HuH-7 (cell line): ENCODE measurements around the gene SSR3.

Experiments used
- DNase-seq: peaks from one replicate; pipeline ENCODE4 v3.0.0; 2011; ENCODE audit warnings: low spot score

SSR3 gene

GRCh38 chr3:156536524-156537316 is 18.2 kb downstream of the SSR3 start:
- no peak for DNase-seq

GRCh38 chr3:156535798-156536197 is 19.1 kb downstream of the SSR3 start:
- no peak for DNase-seq

- peak; percentile 37 for DNase-seq
These were observed 19.7 kb downstream of the SSR3 start for GRCh38 chr3:156535162-156535627.

GRCh38 chr3:156533205-156533604 is 21.7 kb downstream of the SSR3 start:
- DNase-seq = no peak

- DNase-seq = no peak
These were observed 22.2 kb downstream of the SSR3 start for GRCh38 chr3:156532730-156533129.

- no peak for DNase-seq
These were observed 23.9 kb downstream of the SSR3 start for GRCh38 chr3:156530980-156531379.

- DNase-seq = no peak
These were observed 27.9 kb downstream of the SSR3 start for GRCh38 chr3:156527060-156527459.

GRCh38 chr3:156525808-156526207 is 29.1 kb downstream of the SSR3 start:
- no peak for DNase-seq

GRCh38 chr3:156522673-156523072 is 32.2 kb downstream of the SSR3 start:
- no peak for DNase-seq

GRCh38 chr3:156519758-156520162 is 35.2 kb downstream of the SSR3 start:
- no peak for DNase-seq

- no peak for DNase-seq
These were observed 36.2 kb downstream of the SSR3 start for GRCh38 chr3:156518726-156519125.

GRCh38 chr3:156516961-156517360 is 38.0 kb downstream of the SSR3 start:
- no peak for DNase-seq

GRCh38 chr3:156516284-156516683 is 38.6 kb downstream of the SSR3 start:
- no peak for DNase-seq

GRCh38 chr3:156513619-156514018 is 41.3 kb downstream of the SSR3 start:
- no peak for DNase-seq

- no peak for DNase-seq
These were observed 42.8 kb downstream of the SSR3 start for GRCh38 chr3:156511987-156512677.

- DNase-seq = peak; percentile 17
These were observed 45.4 kb downstream of the SSR3 start for GRCh38 chr3:156509189-156510174.

GRCh38 chr3:156507285-156507684 is 47.6 kb downstream of the SSR3 start:
- no peak for DNase-seq

- DNase-seq = no peak
These were observed 56.6 kb downstream of the SSR3 start for GRCh38 chr3:156498307-156498706.

GRCh38 chr3:156497326-156497725 is 57.6 kb downstream of the SSR3 start:
- no peak for DNase-seq

- no peak for DNase-seq
These were observed 59.1 kb downstream of the SSR3 start for GRCh38 chr3:156495816-156496215.

GRCh38 chr3:156493887-156494286 is 61.0 kb downstream of the SSR3 start:
- no peak for DNase-seq

- no peak for DNase-seq
These were observed 62.1 kb downstream of the SSR3 start for GRCh38 chr3:156492801-156493261.
